NCI-H2029 treated with DMSO at 0.1 percent for 48 hours (cell line): ENCODE measurements around the gene SSC4D.

Source experiments
- DNase-seq: peaks from one replicate; lab custom pipeline; 2025; lab: John Stamatoyannopoulos, UW

Gene SSC4D

GRCh38 chr7:76354516-76354915 lies 55.0 kb downstream of the SSC4D start:
- no peak for DNase-seq

- no peak for DNase-seq
These were observed 55.8 kb downstream of the SSC4D start for GRCh38 chr7:76353744-76354143.

- DNase-seq = no peak
These were observed 57.3 kb downstream of the SSC4D start for GRCh38 chr7:76352193-76352592.

- no peak for DNase-seq
These were observed 58.1 kb downstream of the SSC4D start for GRCh38 chr7:76351372-76351771.

- DNase-seq = no peak
These were observed 60.1 kb downstream of the SSC4D start for GRCh38 chr7:76349313-76349885.

GRCh38 chr7:76347710-76348109 lies 61.8 kb downstream of the SSC4D start:
- no peak for DNase-seq

GRCh38 chr7:76346778-76347177 lies 62.7 kb downstream of the SSC4D start:
- no peak for DNase-seq

- DNase-seq = no peak
These were observed 63.4 kb downstream of the SSC4D start for GRCh38 chr7:76346097-76346496.

- DNase-seq = no peak
These were observed 65.6 kb downstream of the SSC4D start for GRCh38 chr7:76343931-76344321.

GRCh38 chr7:76343294-76343930 lies 66.1 kb downstream of the SSC4D start:
- DNase-seq = no peak

- DNase-seq = no peak
These were observed 67.3 kb downstream of the SSC4D start for GRCh38 chr7:76342222-76342621.

- no peak for DNase-seq
These were observed 68.8 kb downstream of the SSC4D start for GRCh38 chr7:76340617-76341131.
